ENCODE measurements around the gene EIF4A3. TPM values are rescaled to one million over a fixed set of nuclear protein-coding genes. Genes with fewer than 3 reads are reported as not detected.

The EIF4A3 gene
- total RNA-seq, 1 experiment from 2014 or later: 190 TPM

GRCh38 chr17:80138856-80139426 lies 8.0 kb downstream of the EIF4A3 start:
- CTCF ChIA-PET: no interaction called here
- BruUV-seq (replicated peaks): no TSS peak
- Mint-ChIP-seq H3K4me3 (ENCODE audit: unreplicated experiment) (no peak overlapping the region), H3K9me3 (ENCODE audit: unreplicated experiment) (no peaks in the 10 kb centered on the region), H3K27me3 (ENCODE audit: insufficient read depth, unreplicated experiment) (no peaks in the 10 kb centered on the region), H3K27ac (ENCODE audit: unreplicated experiment) (no peak overlapping the region), H3K36me3 (ENCODE audit: insufficient read depth, unreplicated experiment) (peaks cover 95% of the 10 kb centered on the region), H3K4me1 (ENCODE audit: low read depth, unreplicated experiment) (no peaks in the 10 kb centered on the region)
- H3K4me1 ChIP-seq: no peaks in the 10 kb centered on the region
- H3K4me3 ChIP-seq (ENCODE audit: low read depth, low read length): no peak overlapping the region
- no peaks in the 10 kb centered on the region for H3K27me3 ChIP-seq (replicated peaks; ENCODE audit: control insufficient read depth, insufficient read depth, low read length)
- no peaks in the 10 kb centered on the region for H3K9me3 ChIP-seq
- H3K36me3 ChIP-seq (ENCODE audit: control insufficient read depth, insufficient read depth, low read length): peaks cover 12% of the 10 kb centered on the region
- POLR2A ChIA-PET: no interaction called here
- intact Hi-C loops (cut with micrococcal nuclease; ENCODE audit: unreplicated experiment): no loop called here
- TF ChIP-seq, protein P1, sequence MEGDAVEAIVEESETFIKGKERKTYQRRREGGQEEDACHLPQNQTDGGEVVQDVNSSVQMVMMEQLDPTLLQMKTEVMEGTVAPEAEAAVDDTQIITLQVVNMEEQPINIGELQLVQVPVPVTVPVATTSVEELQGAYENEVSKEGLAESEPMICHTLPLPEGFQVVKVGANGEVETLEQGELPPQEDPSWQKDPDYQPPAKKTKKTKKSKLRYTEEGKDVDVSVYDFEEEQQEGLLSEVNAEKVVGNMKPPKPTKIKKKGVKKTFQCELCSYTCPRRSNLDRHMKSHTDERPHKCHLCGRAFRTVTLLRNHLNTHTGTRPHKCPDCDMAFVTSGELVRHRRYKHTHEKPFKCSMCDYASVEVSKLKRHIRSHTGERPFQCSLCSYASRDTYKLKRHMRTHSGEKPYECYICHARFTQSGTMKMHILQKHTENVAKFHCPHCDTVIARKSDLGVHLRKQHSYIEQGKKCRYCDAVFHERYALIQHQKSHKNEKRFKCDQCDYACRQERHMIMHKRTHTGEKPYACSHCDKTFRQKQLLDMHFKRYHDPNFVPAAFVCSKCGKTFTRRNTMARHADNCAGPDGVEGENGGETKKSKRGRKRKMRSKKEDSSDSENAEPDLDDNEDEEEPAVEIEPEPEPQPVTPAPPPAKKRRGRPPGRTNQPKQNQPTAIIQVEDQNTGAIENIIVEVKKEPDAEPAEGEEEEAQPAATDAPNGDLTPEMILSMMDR (IDR thresholded peaks at IDR 0.05; ENCODE audit: insufficient read depth in 1 of 2, low read depth in 1 of 2, low read length in 1 of 2, severe bottlenecking in 1 of 2, unreplicated experiment in 1 of 2): no peak
- DNase-seq: no peak

GRCh38 chr17:80137131-80137530 lies 9.8 kb downstream of the EIF4A3 start:
- intact Hi-C loops (cut with micrococcal nuclease; ENCODE audit: unreplicated experiment): no loop called here
- Histone ChIP-seq H3K27me3 (replicated peaks; ENCODE audit: control insufficient read depth, insufficient read depth, low read length) (no peaks in the 10 kb centered on the region), H3K36me3 (ENCODE audit: control insufficient read depth, insufficient read depth, low read length) (peaks cover 8% of the 10 kb centered on the region), H3K4me3 (ENCODE audit: low read depth, low read length) (no peak overlapping the region), H3K4me1 (no peaks in the 10 kb centered on the region), H3K9me3 (no peaks in the 10 kb centered on the region)
- CTCF ChIA-PET: interaction anchor here (0.6 kb wide), 1 partner anchor 15 kb away, joined by 3 read pairs; no protein-coding TSS in a partner anchor
- Mint-ChIP-seq H3K27ac (ENCODE audit: unreplicated experiment) (no peak overlapping the region), H3K36me3 (ENCODE audit: insufficient read depth, unreplicated experiment) (peaks cover 95% of the 10 kb centered on the region), H3K4me1 (ENCODE audit: low read depth, unreplicated experiment) (no peaks in the 10 kb centered on the region), H3K9me3 (ENCODE audit: unreplicated experiment) (no peaks in the 10 kb centered on the region), H3K27me3 (ENCODE audit: insufficient read depth, unreplicated experiment) (no peaks in the 10 kb centered on the region), H3K4me3 (ENCODE audit: unreplicated experiment) (no peak overlapping the region)
- POLR2A ChIA-PET: no interaction called here
- TF ChIP-seq, protein P1 (IDR thresholded peaks at IDR 0.05; ENCODE audit: insufficient read depth in 1 of 2, low read depth in 1 of 2, low read length in 1 of 2, severe bottlenecking in 1 of 2, unreplicated experiment in 1 of 2): no peak
- BruUV-seq (replicated peaks): no TSS peak
- DNase-seq: no peak

- Mint-ChIP-seq H3K27ac (ENCODE audit: unreplicated experiment) (no peak overlapping the region), H3K9me3 (ENCODE audit: unreplicated experiment) (no peaks in the 10 kb centered on the region), H3K36me3 (ENCODE audit: insufficient read depth, unreplicated experiment) (peaks cover 69% of the 10 kb centered on the region), H3K27me3 (ENCODE audit: insufficient read depth, unreplicated experiment) (no peaks in the 10 kb centered on the region), H3K4me3 (ENCODE audit: unreplicated experiment) (no peak overlapping the region), H3K4me1 (ENCODE audit: low read depth, unreplicated experiment) (peaks cover 13% of the 10 kb centered on the region)
- H3K27me3 ChIP-seq (replicated peaks; ENCODE audit: control insufficient read depth, insufficient read depth, low read length): no peaks in the 10 kb centered on the region
- no peaks in the 10 kb centered on the region; the same call in 1 of the 2 replicates for H3K4me1 ChIP-seq
- ChIA-PET CTCF (no interaction called here), POLR2A (no interaction called here)
- H3K4me3 ChIP-seq (ENCODE audit: low read depth, low read length): no peak overlapping the region
- H3K9me3 ChIP-seq: no peaks in the 10 kb centered on the region
- no TSS peak for BruUV-seq (replicated peaks)
- intact Hi-C loops (cut with micrococcal nuclease; ENCODE audit: unreplicated experiment): no loop called here
- peaks cover 8% of the 10 kb centered on the region for H3K36me3 ChIP-seq (ENCODE audit: control insufficient read depth, insufficient read depth, low read length)
- TF ChIP-seq, protein P1 (IDR thresholded peaks at IDR 0.05; ENCODE audit: insufficient read depth in 1 of 2, low read depth in 1 of 2, low read length in 1 of 2, severe bottlenecking in 1 of 2, unreplicated experiment in 1 of 2): no peak
- no peak for DNase-seq
Observed at GRCh38 chr17:80133626-80133970, 13.3 kb downstream of the EIF4A3 start.
